Measurements from ENCODE around the gene SOBP. TPM values are rescaled to one million over a fixed set of nuclear protein-coding genes. Genes with fewer than 3 reads are reported as not detected.

Gene SOBP
- total RNA-seq, 6 donors from 2014 or later = 4.4 to 25.1 (median 12.4) TPM

- TF ChIP-seq CTCF (IDR thresholded peaks at IDR 0.05) (no peak), POLR2A (IDR thresholded peaks at IDR 0.05) (no peak), EP300 (IDR thresholded peaks at IDR 0.05) (no peak), POLR2AphosphoS5 (IDR thresholded peaks at IDR 0.05) (no peak)
- peak in 1 of 2 donors; percentile 24 for ATAC-seq (ENCODE audit: low FRiP score in 2 of 2)
- Histone ChIP-seq H3K4me3 (no peak overlapping the region), H3K9me3 (no peaks in the 10 kb centered on the region), H3K27me3 (no peaks in the 10 kb centered on the region), H3K27ac (peak overlapping the region in 1 of 4 donors; percentile 2), H3K4me1 (peaks cover 0 to 4% (median 0%) of the 10 kb centered on the region in 4 donors), H3K36me3 (no peaks in the 10 kb centered on the region)
- DNase-seq = no peak
- 83 to 100% methylated on average over 2 of the region's 2 CpGs for WGBS, 2 donors
Measured at GRCh38 chr6:107523794-107524193, 33.9 kb downstream of the SOBP start.

GRCh38 chr6:107524626-107525025 is 34.7 kb downstream of the SOBP start:
- no peaks in the 10 kb centered on the region for H3K27me3 ChIP-seq
- no peaks in the 10 kb centered on the region for H3K36me3 ChIP-seq
- peaks cover 0 to 4% (median 0%) of the 10 kb centered on the region in 4 donors for H3K4me1 ChIP-seq
- DNase-seq = no peak
- no peak overlapping the region for H3K27ac ChIP-seq
- ATAC-seq (ENCODE audit: low FRiP score in 2 of 2) = no peak
- TF ChIP-seq CTCF (IDR thresholded peaks at IDR 0.05) = no peak
- TF ChIP-seq POLR2A (IDR thresholded peaks at IDR 0.05) = no peak
- TF ChIP-seq POLR2AphosphoS5 (IDR thresholded peaks at IDR 0.05) = no peak
- TF ChIP-seq EP300 (IDR thresholded peaks at IDR 0.05) = no peak
- H3K4me3 ChIP-seq = no peak overlapping the region
- no peaks in the 10 kb centered on the region for H3K9me3 ChIP-seq
- WGBS, 2 donors = 91 to 94% methylated on average over 3 of the region's 3 CpGs

- H3K27ac ChIP-seq = no peak overlapping the region
- H3K36me3 ChIP-seq = no peaks in the 10 kb centered on the region
- WGBS, 2 donors = 85 to 89% methylated on average over 2 of the region's 2 CpGs
- no peaks in the 10 kb centered on the region for H3K27me3 ChIP-seq
- DNase-seq (no peak), ATAC-seq (ENCODE audit: low FRiP score in 2 of 2) (no peak)
- H3K9me3 ChIP-seq = no peaks in the 10 kb centered on the region
- no peak for TF ChIP-seq EP300 (IDR thresholded peaks at IDR 0.05)
- no peak for TF ChIP-seq CTCF (IDR thresholded peaks at IDR 0.05)
- TF ChIP-seq POLR2A (IDR thresholded peaks at IDR 0.05) = no peak
- TF ChIP-seq POLR2AphosphoS5 (IDR thresholded peaks at IDR 0.05) = no peak
- no peak overlapping the region for H3K4me3 ChIP-seq
- H3K4me1 ChIP-seq = peaks cover 0 to 3% (median 0%) of the 10 kb centered on the region in 4 donors
Measured at GRCh38 chr6:107531868-107532267, 42.0 kb downstream of the SOBP start.

- Histone ChIP-seq H3K4me1 (peaks cover 0 to 3% (median 0%) of the 10 kb centered on the region in 4 donors), H3K27ac (no peak overlapping the region), H3K36me3 (no peaks in the 10 kb centered on the region), H3K4me3 (no peak overlapping the region), H3K27me3 (no peaks in the 10 kb centered on the region), H3K9me3 (no peaks in the 10 kb centered on the region)
- no peak for DNase-seq
- 77 to 88% methylated on average over 6 of the region's 6 CpGs for WGBS, 2 donors
- TF ChIP-seq POLR2AphosphoS5 (IDR thresholded peaks at IDR 0.05) (no peak), EP300 (IDR thresholded peaks at IDR 0.05) (no peak), POLR2A (IDR thresholded peaks at IDR 0.05) (no peak), CTCF (IDR thresholded peaks at IDR 0.05) (no peak)
- ATAC-seq (ENCODE audit: low FRiP score in 2 of 2) = peak in 1 of 2 donors; percentile 68
Measured at GRCh38 chr6:107532706-107533105, 42.8 kb downstream of the SOBP start.

GRCh38 chr6:107533415-107534059 is 43.6 kb downstream of the SOBP start:
- H3K4me3 ChIP-seq = no peak overlapping the region
- DNase-seq = peak in 1 of 2 donors; percentile 31
- TF ChIP-seq CTCF (IDR thresholded peaks at IDR 0.05) (no peak), EP300 (IDR thresholded peaks at IDR 0.05) (no peak), POLR2A (IDR thresholded peaks at IDR 0.05) (no peak), POLR2AphosphoS5 (IDR thresholded peaks at IDR 0.05) (no peak)
- H3K4me1 ChIP-seq = peaks cover 0 to 3% (median 0%) of the 10 kb centered on the region in 4 donors
- ATAC-seq (ENCODE audit: low FRiP score in 2 of 2) = no peak
- H3K27ac ChIP-seq = no peak overlapping the region
- no peaks in the 10 kb centered on the region for H3K27me3 ChIP-seq
- no peaks in the 10 kb centered on the region for H3K36me3 ChIP-seq
- WGBS, 2 donors = 92 to 95% methylated on average over 11 of the region's 11 CpGs
- no peaks in the 10 kb centered on the region for H3K9me3 ChIP-seq

Measured in upper lobe of left lung (tissue), 6 donors.